T47D (cell line): Measurements from ENCODE around the gene SPRED1.
A peak's percentile ranks its signal among the peaks of the same experiment; 100 is the strongest.
"Not testable (repeated sequence)": the region's sequence is repeated elsewhere in the genome, so short reads cannot be mapped to it uniquely, and the experiment has no call there.

Experiments
- DNase-seq, 2 experiments: peaks; one replicate each; pipeline versions ENCODE4 v3.0.0 to v3.0.0-alpha.2; 2011 to 2012; ENCODE audit warnings: low read depth in 1 of 2, low spot score in 1 of 2
- JUND ChIP-seq: IDR thresholded peaks from 2 replicates; pipeline ENCODE4 v1.6.1; 2012; ENCODE audit warnings: low read depth
- in situ Hi-C: cut with HindIII; loops from 2 replicates; pipeline ENCODE4 v1.10.0; 2016; ENCODE audit warnings: low sequenced_read_pairs, low pct_unique_long_range_greater_than_20kb

The SPRED1 gene

DNA sequence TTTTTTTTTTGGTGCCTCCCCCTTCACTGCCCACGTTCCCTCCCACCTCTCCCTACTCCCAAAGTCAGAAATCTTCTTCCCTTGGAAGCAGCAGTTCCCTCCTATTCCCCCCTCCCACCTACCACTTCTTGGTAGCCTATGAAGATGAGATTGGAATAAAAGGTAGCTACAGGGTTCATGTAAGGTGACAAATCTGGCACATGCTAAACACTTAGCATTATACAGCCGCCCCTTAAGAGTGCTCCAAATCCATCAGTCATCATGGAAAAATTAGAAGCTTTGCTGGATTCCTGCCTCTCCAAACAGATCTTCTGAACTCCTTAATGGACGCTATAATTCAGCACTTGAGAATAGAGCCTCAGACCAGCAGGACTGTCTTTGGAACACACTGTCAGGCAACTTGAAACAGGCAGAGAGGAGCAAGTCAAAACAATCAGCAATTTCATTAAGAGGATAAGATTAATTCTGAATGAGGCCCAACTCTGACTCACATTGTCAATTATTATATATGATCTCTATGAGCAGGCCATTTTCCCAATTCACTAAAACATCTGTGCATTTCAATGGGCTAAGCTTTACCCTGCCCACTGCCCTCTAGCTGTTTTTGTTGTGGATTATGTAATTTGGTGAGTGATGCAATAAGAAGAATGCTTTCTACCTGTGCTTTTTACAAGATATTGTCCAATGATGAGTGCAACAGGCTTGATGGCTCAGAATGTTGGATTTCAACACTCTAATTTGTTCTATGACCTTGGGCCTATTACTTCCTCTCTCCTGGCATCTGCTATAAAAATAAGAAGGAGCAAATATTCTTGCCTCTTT lies 34.6 kb upstream of the SPRED1 start:
- TF ChIP-seq JUND: no peak
- DNase-seq: peak in 1 of 2 experiments; percentile 14
- in situ Hi-C loops: no loop called here

DNA sequence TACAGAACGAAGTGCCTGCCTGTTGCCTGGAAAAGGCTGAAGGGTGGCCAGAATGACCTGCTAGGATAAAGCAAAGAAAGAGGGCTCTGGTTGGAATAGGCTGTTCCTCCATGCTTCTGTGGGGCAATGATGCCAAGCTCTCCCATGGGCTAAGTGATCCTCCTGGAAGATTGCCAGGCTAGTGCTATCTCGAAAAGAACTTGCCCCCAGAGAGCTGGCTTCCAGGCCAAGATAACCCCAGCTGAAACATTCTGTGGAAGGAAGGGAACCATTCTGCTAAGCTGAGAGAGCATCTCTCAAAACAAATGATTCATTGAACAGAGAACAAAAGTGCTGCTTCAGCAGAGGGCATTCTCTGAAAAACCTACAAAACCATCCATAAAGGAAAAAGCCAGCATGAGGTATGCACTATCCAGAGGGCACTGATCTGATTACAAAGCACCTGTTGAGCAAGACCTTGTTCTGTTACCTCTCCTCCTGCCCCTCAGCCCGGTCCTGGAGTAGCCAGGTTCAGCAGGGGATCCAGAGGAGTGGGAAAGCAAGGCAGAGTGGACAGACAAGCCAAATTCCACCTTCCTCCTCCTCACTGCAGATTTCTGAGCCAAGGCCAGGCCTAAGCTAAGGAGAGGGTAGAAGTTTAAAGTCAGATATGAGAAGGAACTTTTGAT lies 31.9 kb upstream of the SPRED1 start:
- in situ Hi-C loops: no loop called here
- no peak for TF ChIP-seq JUND
- DNase-seq: no peak

- in situ Hi-C loops: no loop called here
- TF ChIP-seq JUND: no peak
Observed at GRCh38 chr15:38224486-38224885, 28.1 kb upstream of the SPRED1 start.

GRCh38 chr15:38225381-38225780 lies 27.3 kb upstream of the SPRED1 start:
- DNase-seq: no peak
- no peak for TF ChIP-seq JUND
- in situ Hi-C loops: no loop called here

More at GRCh38 chr15:38224486-38224885, 28.1 kb upstream of the SPRED1 start:
- no peak for DNase-seq

- in situ Hi-C loops: no loop called here
- TF ChIP-seq JUND: no peak
- DNase-seq: no peak
Observed at GRCh38 chr15:38226608-38227266, 25.9 kb upstream of the SPRED1 start.

- no peak for TF ChIP-seq JUND
- in situ Hi-C loops: no loop called here
- no peak for DNase-seq
Observed at GRCh38 chr15:38227941-38228340, 24.7 kb upstream of the SPRED1 start.

- no peak for TF ChIP-seq JUND
- in situ Hi-C loops: no loop called here
- no peak for DNase-seq
Observed at GRCh38 chr15:38228618-38229017, 24.0 kb upstream of the SPRED1 start.

DNA sequence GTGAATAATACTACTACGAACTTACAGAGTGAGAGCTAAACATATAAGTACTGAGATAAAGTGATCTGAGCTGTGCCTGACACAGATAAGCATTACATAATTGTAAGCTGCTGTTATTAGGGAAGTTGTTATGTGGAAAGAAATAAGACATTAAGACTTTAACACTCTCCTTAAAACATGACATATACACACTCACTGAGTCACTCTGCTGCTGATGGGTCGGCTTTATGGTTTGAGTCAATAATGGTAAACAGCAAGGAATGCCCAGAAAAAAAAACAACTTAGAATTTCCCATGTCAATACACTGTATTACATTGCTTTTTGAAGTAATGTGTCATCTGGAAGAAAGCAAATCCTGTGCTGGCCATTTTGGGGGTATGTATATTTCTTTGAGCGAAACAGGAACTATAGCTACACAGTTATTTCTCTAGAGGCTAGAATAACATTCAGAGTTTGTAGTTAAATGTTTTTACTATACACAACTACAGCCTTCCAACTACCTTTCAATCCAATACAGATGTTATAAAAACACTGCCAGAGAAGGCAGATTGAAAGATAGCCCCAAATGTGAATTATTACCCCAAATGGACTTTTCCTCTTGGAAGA lies 22.8 kb upstream of the SPRED1 start:
- no peak for TF ChIP-seq JUND
- no peak for DNase-seq
- in situ Hi-C loops: no loop called here

DNA sequence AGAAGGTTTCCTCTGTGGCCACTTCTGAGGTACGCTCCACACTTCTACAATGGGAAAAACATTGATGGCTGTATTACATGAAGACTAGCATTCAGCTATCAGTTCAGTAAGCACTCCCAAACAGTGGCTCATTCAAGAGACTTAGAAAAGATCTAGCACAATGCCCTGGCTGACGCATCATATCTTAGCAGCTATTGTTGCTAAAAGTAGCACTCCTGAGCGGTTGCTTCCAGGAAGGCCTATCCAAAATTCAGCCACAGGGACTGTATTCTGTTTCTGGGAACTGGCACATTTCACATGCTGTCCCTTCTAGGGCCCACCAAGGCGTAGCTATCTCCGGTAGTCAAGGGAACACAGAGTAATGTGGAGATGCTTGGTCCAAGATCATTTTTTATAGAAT lies 21.2 kb upstream of the SPRED1 start:
- in situ Hi-C loops: no loop called here
- no peak for DNase-seq
- TF ChIP-seq JUND: no peak

- in situ Hi-C loops: not testable (repeated sequence)
Observed at GRCh38 chr15:38237021-38237420, 15.6 kb upstream of the SPRED1 start.

DNA sequence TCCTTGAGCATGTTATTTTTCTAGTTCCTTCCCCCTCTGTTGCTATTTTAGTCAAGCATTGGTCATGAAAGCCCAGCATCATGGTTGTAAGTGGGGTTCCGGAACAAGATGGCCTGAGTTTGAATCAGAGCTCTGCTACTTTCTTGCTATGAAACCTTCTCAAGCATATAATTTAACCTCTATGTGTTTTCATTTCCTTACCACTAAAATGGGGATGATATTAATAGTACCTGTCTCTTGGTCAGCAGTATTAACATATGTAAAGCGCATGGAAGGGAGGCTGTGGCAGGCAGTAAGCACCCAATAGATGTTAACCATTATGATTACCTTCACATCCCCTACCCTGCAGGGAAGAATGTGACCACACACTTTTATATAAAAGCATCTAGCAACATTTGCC lies 14.3 kb upstream of the SPRED1 start:
- in situ Hi-C loops: no loop called here
- no peak for TF ChIP-seq JUND
- no peak for DNase-seq

More at GRCh38 chr15:38237021-38237420, 15.6 kb upstream of the SPRED1 start:
- not testable (repeated sequence) for DNase-seq

- in situ Hi-C loops: no loop called here
- no peak for DNase-seq
- TF ChIP-seq JUND: no peak
Observed at GRCh38 chr15:38242055-38242454, 10.6 kb upstream of the SPRED1 start.
